ENCODE results near the gene KRTAP21-2.

DNA sequence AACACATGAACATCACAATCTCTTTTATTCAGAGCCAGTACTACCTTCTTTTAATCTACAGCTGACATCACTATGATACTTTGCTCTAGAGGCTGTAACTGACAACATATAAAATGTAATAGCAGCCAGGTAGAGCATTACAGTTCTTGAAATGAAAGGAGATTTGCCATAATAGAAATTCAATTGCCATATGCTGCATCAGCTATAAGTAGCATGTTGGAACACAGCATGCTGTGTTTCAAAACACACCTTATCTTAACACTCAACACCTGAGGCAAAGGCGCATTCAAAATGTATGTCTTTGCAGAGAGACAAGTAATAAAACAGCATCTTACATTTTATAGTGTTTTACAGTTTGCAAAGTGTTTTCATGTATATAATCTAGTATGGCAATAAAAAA lies 32.2 kb upstream of the KRTAP21-2 start:
- TF ChIP-seq, protein P1, sequence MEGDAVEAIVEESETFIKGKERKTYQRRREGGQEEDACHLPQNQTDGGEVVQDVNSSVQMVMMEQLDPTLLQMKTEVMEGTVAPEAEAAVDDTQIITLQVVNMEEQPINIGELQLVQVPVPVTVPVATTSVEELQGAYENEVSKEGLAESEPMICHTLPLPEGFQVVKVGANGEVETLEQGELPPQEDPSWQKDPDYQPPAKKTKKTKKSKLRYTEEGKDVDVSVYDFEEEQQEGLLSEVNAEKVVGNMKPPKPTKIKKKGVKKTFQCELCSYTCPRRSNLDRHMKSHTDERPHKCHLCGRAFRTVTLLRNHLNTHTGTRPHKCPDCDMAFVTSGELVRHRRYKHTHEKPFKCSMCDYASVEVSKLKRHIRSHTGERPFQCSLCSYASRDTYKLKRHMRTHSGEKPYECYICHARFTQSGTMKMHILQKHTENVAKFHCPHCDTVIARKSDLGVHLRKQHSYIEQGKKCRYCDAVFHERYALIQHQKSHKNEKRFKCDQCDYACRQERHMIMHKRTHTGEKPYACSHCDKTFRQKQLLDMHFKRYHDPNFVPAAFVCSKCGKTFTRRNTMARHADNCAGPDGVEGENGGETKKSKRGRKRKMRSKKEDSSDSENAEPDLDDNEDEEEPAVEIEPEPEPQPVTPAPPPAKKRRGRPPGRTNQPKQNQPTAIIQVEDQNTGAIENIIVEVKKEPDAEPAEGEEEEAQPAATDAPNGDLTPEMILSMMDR (IDR thresholded peaks at IDR 0.05): no peak
- no peak for TF ChIP-seq EZH2 (IDR thresholded peaks at IDR 0.05)

All from neural progenitor cell (in vitro differentiated cells).